GM19467 (cell line): ENCODE data around the gene C17orf100.
"Not testable (repeated sequence)": the region's sequence is repeated elsewhere in the genome, so short reads cannot be mapped to it uniquely, and the experiment has no call there.

Source experiments
- ATAC-seq: cut with Tn5 transposase; IDR thresholded peaks from one replicate; pipeline ENCODE4 v1.9.1; 2021; ENCODE audit warnings: mild to moderate bottlenecking, moderate library complexity; ENCODE audit not compliant: unreplicated experiment

C17orf100 gene

GRCh38 chr17:6688944-6689343 is 37.4 kb downstream of the C17orf100 start:
- ATAC-seq, result no peak

GRCh38 chr17:6690641-6691040 is 39.1 kb downstream of the C17orf100 start:
- ATAC-seq, result no peak

GRCh38 chr17:6691546-6691945 is 40.0 kb downstream of the C17orf100 start:
- no peak for ATAC-seq

- ATAC-seq, result not testable (repeated sequence)
Measured at GRCh38 chr17:6691958-6692357, 40.4 kb downstream of the C17orf100 start.

- no peak for ATAC-seq
Measured at GRCh38 chr17:6695051-6695450, 43.5 kb downstream of the C17orf100 start.

GRCh38 chr17:6695565-6695964 is 44.0 kb downstream of the C17orf100 start:
- ATAC-seq, result no peak

GRCh38 chr17:6696906-6697305 is 45.3 kb downstream of the C17orf100 start:
- no peak for ATAC-seq

- ATAC-seq, result no peak
Measured at GRCh38 chr17:6698004-6698403, 46.4 kb downstream of the C17orf100 start.

GRCh38 chr17:6699997-6700947 is 48.7 kb downstream of the C17orf100 start:
- ATAC-seq, result no peak

GRCh38 chr17:6700948-6701307 is 49.4 kb downstream of the C17orf100 start:
- no peak for ATAC-seq

- ATAC-seq, result no peak
Measured at GRCh38 chr17:6701719-6702118, 50.2 kb downstream of the C17orf100 start.

GRCh38 chr17:6702567-6703215 is 51.1 kb downstream of the C17orf100 start:
- ATAC-seq, result no peak
